ENCODE data around the gene ZSCAN2.
A peak's percentile ranks its signal among the peaks of the same experiment; 100 is the strongest.

ZSCAN2 gene

GRCh38 chr15:84598993-84599392, 1.8 kb upstream of the ZSCAN2 start:
- DNase-seq (ENCODE audit: low spot score) = peak; percentile 12

- no peak for DNase-seq (ENCODE audit: low spot score)
These were observed 903 bp upstream of the ZSCAN2 start for GRCh38 chr15:84599906-84600305.

- DNase-seq (ENCODE audit: low spot score) = peak; percentile 57
These were observed 500 bp upstream of the ZSCAN2 start for GRCh38 chr15:84600331-84600686.

- DNase-seq (ENCODE audit: low spot score) = no peak
These were observed 688 bp downstream of the ZSCAN2 start for GRCh38 chr15:84601555-84601838.

GRCh38 chr15:84603630-84604379, 3.0 kb downstream of the ZSCAN2 start:
- DNase-seq (ENCODE audit: low spot score) = no peak

GRCh38 chr15:84604826-84605553, 4.2 kb downstream of the ZSCAN2 start:
- DNase-seq (ENCODE audit: low spot score) = peak; percentile 44

GRCh38 chr15:84605554-84605882, 4.7 kb downstream of the ZSCAN2 start:
- no peak for DNase-seq (ENCODE audit: low spot score)

- DNase-seq (ENCODE audit: low spot score) = no peak
These were observed 5.9 kb downstream of the ZSCAN2 start for GRCh38 chr15:84606653-84607120.

GRCh38 chr15:84608707-84609284, 8.0 kb downstream of the ZSCAN2 start:
- no peak for DNase-seq (ENCODE audit: low spot score)

GRCh38 chr15:84609818-84610525, 9.2 kb downstream of the ZSCAN2 start:
- DNase-seq (ENCODE audit: low spot score) = no peak

- no peak for DNase-seq (ENCODE audit: low spot score)
These were observed 10.8 kb downstream of the ZSCAN2 start for GRCh38 chr15:84611631-84612030.

GRCh38 chr15:84616235-84616634, 15.4 kb downstream of the ZSCAN2 start:
- DNase-seq (ENCODE audit: low spot score) = no peak

- no peak for DNase-seq (ENCODE audit: low spot score)
These were observed 19.8 kb downstream of the ZSCAN2 start for GRCh38 chr15:84620626-84621025.

GRCh38 chr15:84621358-84621979, 20.7 kb downstream of the ZSCAN2 start:
- DNase-seq (ENCODE audit: low spot score) = no peak

GRCh38 chr15:84624359-84624758, 23.6 kb downstream of the ZSCAN2 start:
- no peak for DNase-seq (ENCODE audit: low spot score)

- DNase-seq (ENCODE audit: low spot score) = no peak
These were observed 24.3 kb downstream of the ZSCAN2 start for GRCh38 chr15:84625123-84625522.

- no peak for DNase-seq (ENCODE audit: low spot score)
These were observed 28.2 kb downstream of the ZSCAN2 start for GRCh38 chr15:84629033-84629432.

GRCh38 chr15:84631706-84632272, 31.0 kb downstream of the ZSCAN2 start:
- DNase-seq (ENCODE audit: low spot score) = no peak

- DNase-seq (ENCODE audit: low spot score) = peak; percentile 63
These were observed 32.8 kb downstream of the ZSCAN2 start for GRCh38 chr15:84633311-84634227.

- no peak for DNase-seq (ENCODE audit: low spot score)
These were observed 33.5 kb downstream of the ZSCAN2 start for GRCh38 chr15:84634228-84634837.

- peak; percentile 21 for DNase-seq (ENCODE audit: low spot score)
These were observed 37.3 kb downstream of the ZSCAN2 start for GRCh38 chr15:84638103-84638502.

All from CD4-positive, alpha-beta T cell treated with Interleukin-15 for 4 hours (primary cell).